Esophagus muscularis mucosa (tissue), 4 donors: Measurements from ENCODE around the gene LDLRAD2.

Experiments
- CTCF ChIP-seq, 3 experiments: fragments of 200-600 bp in 2 of 3; fragments of 450-650 bp in 1 of 3; sonication (generic) in 2 of 3; IDR thresholded peaks; one replicate each; pipeline ENCODE4 v1.5.1; 2017 to 2019; ENCODE audit warnings: antibody characterized with exemption in 3 of 3, mild to moderate bottlenecking in 2 of 3, moderate library complexity in 1 of 3
- EP300 ChIP-seq: sonication (generic); formaldehyde crosslinking; IDR thresholded peaks from one replicate; pipeline ENCODE4 v1.6.1; 2017; ENCODE audit warnings: antibody characterized with exemption
- POLR2A ChIP-seq: fragments of 450-650 bp; IDR thresholded peaks from one replicate; pipeline ENCODE4 v1.6.1; 2017; ENCODE audit warnings: antibody characterized with exemption, moderate library complexity, mild to moderate bottlenecking, low read depth
- POLR2AphosphoS5 ChIP-seq, 2 donors: sonication (generic); formaldehyde crosslinking; IDR thresholded peaks; one replicate each; pipeline ENCODE4 v1.6.1; 2017; ENCODE audit warnings: antibody characterized with exemption in 2 of 2

GRCh38 chr1:21839337-21840037 lies 27.4 kb downstream of the LDLRAD2 start:
- TF ChIP-seq CTCF (IDR thresholded peaks at IDR 0.05) (no peak), POLR2A (no peak), EP300 (no peak), POLR2AphosphoS5 (IDR thresholded peaks at IDR 0.05) (no peak)
